PC-9 (cell line): Measurements from ENCODE around the gene TCEANC. TPM values are rescaled to one million over a fixed set of nuclear protein-coding genes. Genes with fewer than 3 reads are reported as not detected.
"Not testable (repeated sequence)": the region's sequence is repeated elsewhere in the genome, so short reads cannot be mapped to it uniquely, and the experiment has no call there.

ENCODE experiments used
- BruUV-seq: library from RNA; stranded (reverse); fragments of 400-500 nt; replicated peaks from 2 replicates; lab custom pipeline; 2021; lab: Mats Ljungman, UMichigan
- CTCF ChIA-PET: fragments of 300-600 bp; sonication (Branson Sonifier 250); formaldehyde crosslinking; loops from one replicate; lab custom pipeline; 2022; ENCODE audit warnings: antibody characterized with exemption; lab: Charles Lee
- POLR2A ChIA-PET: fragments of 300-600 bp; sonication (Branson Sonifier 250); formaldehyde crosslinking; loops from one replicate; lab custom pipeline; 2022; ENCODE audit warnings: antibody characterized with exemption; ENCODE audit not compliant: unreplicated experiment; lab: Charles Lee
- DNase-seq, 2 experiments: peaks; one replicate each; pipeline versions ENCODE4 v3.0.0 to v3.0.0-alpha.2; 2015 to 2022; ENCODE audit warnings: mixed read lengths in 1 of 2
- H2AFZ ChIP-seq: fragments of 200-600 bp; sonication (generic); 2 replicates; pipeline ENCODE4 v1.8.1; 2017; ENCODE audit warnings: antibody characterized with exemption
- H3F3A ChIP-seq: fragments of 200-600 bp; sonication (generic); 2 replicates; pipeline ENCODE4 v1.8.1; 2017; ENCODE audit warnings: antibody characterized with exemption, mild to moderate bottlenecking, low read depth; ENCODE audit not compliant: insufficient read depth
- H3K27ac ChIP-seq: fragments of 200-600 bp; sonication (generic); 2 replicates; pipeline ENCODE4 v1.6.1; 2016; ENCODE audit warnings: mixed run types
- H3K27me3 ChIP-seq: fragments of 200-600 bp; sonication (generic); 2 replicates; pipeline ENCODE4 v1.6.1; 2016; ENCODE audit warnings: low read depth, mixed run types; ENCODE audit not compliant: insufficient read depth
- H3K36me3 ChIP-seq: fragments of 200-600 bp; sonication (generic); 2 replicates; pipeline ENCODE4 v1.6.1; 2016; ENCODE audit warnings: low read depth, mixed run types
- H3K4me1 ChIP-seq: fragments of 200-600 bp; sonication (generic); replicated peaks from 2 replicates; pipeline ENCODE4 v1.6.1; 2016; ENCODE audit warnings: mixed run types; ENCODE audit not compliant: insufficient read depth
- H3K4me2 ChIP-seq: fragments of 200-600 bp; sonication (generic); 2 replicates; pipeline ENCODE4 v1.6.1; 2017; ENCODE audit warnings: mixed run types
- H3K4me3 ChIP-seq: fragments of 200-600 bp; sonication (generic); 2 replicates; pipeline ENCODE4 v1.6.1; 2016; ENCODE audit warnings: mixed run types
- H3K79me2 ChIP-seq: fragments of 200-600 bp; sonication (generic); 2 replicates; pipeline ENCODE4 v1.6.1; 2017; ENCODE audit warnings: low read depth, mixed run types
- H3K9me2 ChIP-seq: fragments of 200-600 bp; sonication (generic); 2 replicates; pipeline ENCODE4 v1.8.1; 2017; ENCODE audit warnings: mild to moderate bottlenecking; ENCODE audit not compliant: insufficient read depth
- H3K9me3 ChIP-seq: fragments of 200-600 bp; sonication (generic); 2 replicates; pipeline ENCODE4 v1.8.1; 2016; ENCODE audit warnings: low read depth; ENCODE audit not compliant: insufficient read depth
- H4K20me1 ChIP-seq: fragments of 200-600 bp; sonication (generic); 2 replicates; pipeline ENCODE4 v1.8.1; 2017; ENCODE audit not compliant: insufficient read depth
- EZH2 ChIP-seq: fragments of 200-600 bp; sonication (generic); IDR thresholded peaks from 2 replicates; pipeline ENCODE4 v1.8.0; 2017; ENCODE audit warnings: antibody characterized with exemption, low read depth
- intact Hi-C: fragments of 100-400 bp; cut with micrococcal nuclease; formaldehyde crosslinking; loops from one replicate; pipeline ENCODE4 v1.10.0; 2022; ENCODE audit not compliant: unreplicated experiment
- total RNA-seq: library from RNA; stranded (reverse); gene quantifications from 2 replicates; pipeline ENCODE4 v1.2.3, GENCODE V29; 2021
- TF ChIP-seq, protein P1 (sequence below): fragments of 200-600 bp; sonication (generic); conservative IDR thresholded peaks from 2 replicates; pipeline ENCODE4 v1.6.1; 2017; ENCODE audit warnings: mixed run types, antibody characterized with exemption, mild to moderate bottlenecking, moderate library complexity

TCEANC gene
- total RNA-seq, 1 experiment from 2014 or later = 0.96 TPM

DNA sequence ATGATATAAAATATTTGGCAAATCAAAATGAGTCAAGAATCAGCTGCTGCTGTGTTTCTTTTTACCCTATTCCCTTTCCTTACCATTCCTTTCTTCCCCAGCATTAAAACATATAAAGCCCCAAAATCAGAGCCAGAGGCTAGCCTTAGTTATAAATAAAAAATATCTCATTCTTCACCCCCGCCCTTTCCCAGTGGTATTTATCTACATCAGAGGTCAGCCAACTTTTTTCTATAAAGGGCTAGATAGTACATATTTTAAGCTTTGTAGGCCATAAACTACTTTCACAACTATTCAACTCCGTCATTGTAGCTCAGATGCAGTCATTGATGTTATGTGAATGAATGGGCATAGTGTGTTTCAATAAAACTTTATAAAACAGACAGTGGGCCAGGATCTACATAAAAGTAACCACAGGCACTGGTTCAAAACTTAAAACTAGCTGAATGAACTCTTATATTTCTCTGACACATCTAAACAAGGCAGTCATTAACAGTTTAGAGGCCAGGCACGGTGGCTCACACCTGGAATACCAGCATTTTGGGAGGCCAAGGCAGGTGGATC lies 30.5 kb upstream of the TCEANC start:
- Histone ChIP-seq H3K27me3 (no peaks in the 10 kb centered on the region), H3K4me3 (no peak overlapping the region), H3F3A (no peaks in the 10 kb centered on the region), H3K79me2 (no peaks in the 10 kb centered on the region), H3K27ac (no peak overlapping the region), H3K4me1 (no peaks in the 10 kb centered on the region), H2AFZ (no peak overlapping the region), H4K20me1 (no peaks in the 10 kb centered on the region), H3K9me2 (no peaks in the 10 kb centered on the region), H3K36me3 (no peaks in the 10 kb centered on the region), H3K4me2 (no peak overlapping the region), H3K9me3 (no peaks in the 10 kb centered on the region)
- CTCF ChIA-PET = no interaction called here
- POLR2A ChIA-PET = no interaction called here
- BruUV-seq = no TSS peak
- intact Hi-C loops = no loop called here
- no peak for DNase-seq
- TF ChIP-seq, protein P1, sequence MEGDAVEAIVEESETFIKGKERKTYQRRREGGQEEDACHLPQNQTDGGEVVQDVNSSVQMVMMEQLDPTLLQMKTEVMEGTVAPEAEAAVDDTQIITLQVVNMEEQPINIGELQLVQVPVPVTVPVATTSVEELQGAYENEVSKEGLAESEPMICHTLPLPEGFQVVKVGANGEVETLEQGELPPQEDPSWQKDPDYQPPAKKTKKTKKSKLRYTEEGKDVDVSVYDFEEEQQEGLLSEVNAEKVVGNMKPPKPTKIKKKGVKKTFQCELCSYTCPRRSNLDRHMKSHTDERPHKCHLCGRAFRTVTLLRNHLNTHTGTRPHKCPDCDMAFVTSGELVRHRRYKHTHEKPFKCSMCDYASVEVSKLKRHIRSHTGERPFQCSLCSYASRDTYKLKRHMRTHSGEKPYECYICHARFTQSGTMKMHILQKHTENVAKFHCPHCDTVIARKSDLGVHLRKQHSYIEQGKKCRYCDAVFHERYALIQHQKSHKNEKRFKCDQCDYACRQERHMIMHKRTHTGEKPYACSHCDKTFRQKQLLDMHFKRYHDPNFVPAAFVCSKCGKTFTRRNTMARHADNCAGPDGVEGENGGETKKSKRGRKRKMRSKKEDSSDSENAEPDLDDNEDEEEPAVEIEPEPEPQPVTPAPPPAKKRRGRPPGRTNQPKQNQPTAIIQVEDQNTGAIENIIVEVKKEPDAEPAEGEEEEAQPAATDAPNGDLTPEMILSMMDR = no peak
- TF ChIP-seq EZH2 = no peak

DNA sequence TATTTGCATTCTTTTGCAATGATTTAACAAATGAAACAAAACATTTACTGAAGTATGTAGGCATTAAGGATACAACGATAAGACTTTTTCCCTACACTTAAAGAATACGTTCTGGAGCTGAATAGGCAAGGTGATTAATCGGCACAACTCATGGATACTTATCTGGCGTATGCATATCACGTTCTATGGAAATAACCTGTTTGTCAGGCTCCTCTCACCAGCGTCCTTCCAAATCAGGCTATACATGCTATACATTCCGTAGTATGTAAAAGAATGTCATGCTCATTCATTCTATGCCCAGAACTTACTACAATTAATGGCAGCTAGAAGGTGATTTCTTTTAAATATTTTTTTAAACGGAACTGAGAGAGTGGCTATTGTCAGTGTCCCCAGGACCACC lies 25.6 kb upstream of the TCEANC start:
- POLR2A ChIA-PET = no interaction called here
- no peaks in the 10 kb centered on the region for H4K20me1 ChIP-seq
- DNase-seq = no peak
- TF ChIP-seq, protein P1 = no peak
- TF ChIP-seq EZH2 = no peak
- H3K4me1 ChIP-seq = no peaks in the 10 kb centered on the region
- no peak overlapping the region for H3K4me3 ChIP-seq
- no peaks in the 10 kb centered on the region for H3F3A ChIP-seq
- CTCF ChIA-PET = no interaction called here
- no peak overlapping the region for H3K4me2 ChIP-seq
- H3K9me3 ChIP-seq = no peaks in the 10 kb centered on the region
- no peaks in the 10 kb centered on the region for H3K9me2 ChIP-seq
- no peak overlapping the region for H2AFZ ChIP-seq
- H3K27me3 ChIP-seq = no peaks in the 10 kb centered on the region
- no peak overlapping the region for H3K27ac ChIP-seq
- no TSS peak for BruUV-seq
- intact Hi-C loops = no loop called here
- no peaks in the 10 kb centered on the region for H3K79me2 ChIP-seq
- no peaks in the 10 kb centered on the region for H3K36me3 ChIP-seq

DNA sequence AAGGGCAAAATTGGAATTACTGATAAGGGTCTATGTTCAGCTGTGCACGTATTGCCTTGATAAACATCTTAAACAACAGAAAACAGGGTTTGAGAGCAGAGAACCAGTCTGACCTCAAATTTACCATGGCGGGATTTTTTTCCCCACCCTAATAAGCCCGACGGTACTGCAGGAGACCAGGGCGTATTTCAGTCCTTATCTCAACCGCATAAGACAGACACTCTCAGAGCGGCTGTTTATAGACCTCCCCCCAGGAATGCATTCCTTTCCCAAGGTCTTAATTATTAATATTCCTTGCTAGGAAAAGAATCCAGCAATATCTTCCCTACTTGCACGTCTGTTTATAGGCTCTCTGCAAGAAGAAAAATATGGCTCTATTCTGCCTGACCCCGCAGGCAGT lies 15.7 kb upstream of the TCEANC start:
- H3K9me2 ChIP-seq, CTCF ChIA-PET, POLR2A ChIA-PET, BruUV-seq, H3F3A ChIP-seq, H3K27me3 ChIP-seq, H2AFZ ChIP-seq, H3K4me1 ChIP-seq, H3K9me3 ChIP-seq, H3K36me3 ChIP-seq, H3K27ac ChIP-seq, H4K20me1 ChIP-seq, H3K4me3 ChIP-seq, DNase-seq, H3K79me2 ChIP-seq, H3K4me2 ChIP-seq, intact Hi-C loops: not testable (repeated sequence)

DNA sequence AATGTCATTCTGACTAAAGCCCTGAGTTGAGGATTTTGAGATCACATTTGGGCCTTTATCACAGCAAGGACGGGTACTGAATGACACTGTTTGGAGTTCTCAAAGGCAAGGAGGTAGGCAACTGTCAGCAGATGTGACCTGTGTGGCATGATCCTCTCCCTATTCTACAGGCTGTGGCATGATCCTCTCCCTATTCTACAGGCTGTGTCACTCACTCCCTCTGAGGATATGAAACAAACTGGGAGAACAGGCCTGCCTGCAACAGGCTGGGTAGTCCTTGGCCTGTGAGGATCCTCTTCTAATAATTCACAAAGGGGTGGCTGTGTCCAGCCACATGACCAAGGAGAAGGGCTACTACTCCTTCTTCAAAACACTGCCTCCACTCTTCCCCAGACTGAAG lies 14.9 kb upstream of the TCEANC start:
- no peak for DNase-seq
- H3K9me3 ChIP-seq = no peaks in the 10 kb centered on the region
- H2AFZ ChIP-seq = no peak overlapping the region
- intact Hi-C loops = no loop called here
- BruUV-seq = no TSS peak
- no peak for TF ChIP-seq EZH2
- TF ChIP-seq, protein P1 = no peak
- ChIA-PET POLR2A (no interaction called here), CTCF (no interaction called here)
- H3K9me2 ChIP-seq = no peaks in the 10 kb centered on the region
- H3K36me3 ChIP-seq = no peaks in the 10 kb centered on the region
- no peaks in the 10 kb centered on the region for H3F3A ChIP-seq
- H3K4me2 ChIP-seq = no peak overlapping the region
- H3K4me1 ChIP-seq = no peaks in the 10 kb centered on the region
- H3K79me2 ChIP-seq = no peaks in the 10 kb centered on the region
- H4K20me1 ChIP-seq = no peaks in the 10 kb centered on the region
- no peaks in the 10 kb centered on the region for H3K27me3 ChIP-seq
- H3K4me3 ChIP-seq = no peak overlapping the region
- no peak overlapping the region for H3K27ac ChIP-seq
